H1 (cell line): ENCODE measurements around the gene CDH12. TPM values are rescaled to one million over a fixed set of nuclear protein-coding genes. Genes with fewer than 3 reads are reported as not detected.

Experiments used
- CTCF ChIA-PET: fragments of 300-600 bp; sonication (Branson Sonifier 250); formaldehyde crosslinking; loops from one replicate; lab custom pipeline; 2021; ENCODE audit not compliant: partially characterized antibody; lab: Charles Lee
- POLR2A ChIA-PET: fragments of 300-600 bp; sonication (Branson Sonifier 250); formaldehyde crosslinking; loops from one replicate; lab custom pipeline; 2021; ENCODE audit warnings: inconsistent platforms; ENCODE audit not compliant: partially characterized antibody; lab: Charles Lee
- DNase-seq, 2 experiments: peaks; one replicate each; pipeline versions ENCODE4 v3.0.0 to v3.0.0-alpha.2; 2010 to 2022; ENCODE audit warnings: low spot score in 2 of 2, low read depth in 1 of 2, mixed read lengths in 1 of 2
- FAIRE-seq: peaks from 2 replicates; lab custom pipeline; 2011; peaks lifted over from hg19 to GRCh38; lab: Jason Lieb, UNC
- H2AFZ ChIP-seq: 2 replicates; pipeline ENCODE4 v1.8.1; 2012; ENCODE audit warnings: low read length, inconsistent platforms
- H2AK5ac ChIP-seq: 2 replicates; pipeline ENCODE4 v1.6.1; 2013; ENCODE audit warnings: low read depth, low read length
- H2BK120ac ChIP-seq: replicated peaks from 2 replicates; pipeline ENCODE3; 2013; ENCODE audit warnings: low read depth, low read length, inconsistent platforms
- H2BK12ac ChIP-seq: 2 replicates; pipeline ENCODE4 v1.6.1; 2013; ENCODE audit warnings: low read depth, low read length
- H2BK15ac ChIP-seq: 2 replicates; pipeline ENCODE4 v1.6.1; 2013; ENCODE audit warnings: low read length
- H2BK20ac ChIP-seq: 2 replicates; pipeline ENCODE4 v1.6.1; 2013; ENCODE audit warnings: low read length
- H2BK5ac ChIP-seq: 2 replicates; pipeline ENCODE4 v1.6.1; 2013; ENCODE audit warnings: low read depth, low read length
- H3K14ac ChIP-seq: 2 replicates; pipeline ENCODE4 v1.6.1; 2013; ENCODE audit warnings: inconsistent platforms; ENCODE audit not compliant: insufficient read length
- H3K18ac ChIP-seq: 2 replicates; pipeline ENCODE4 v1.6.1; 2013; ENCODE audit warnings: low read length; ENCODE audit errors: extremely low read depth
- H3K23ac ChIP-seq: 2 replicates; pipeline ENCODE4 v1.6.1; 2013; ENCODE audit warnings: inconsistent platforms; ENCODE audit not compliant: insufficient read length
- H3K23me2 ChIP-seq: 2 replicates; pipeline ENCODE4 v1.6.1; 2013; ENCODE audit warnings: low read depth, low read length
- H3K27ac ChIP-seq: 2 replicates; pipeline ENCODE4 v1.6.1; 2011; ENCODE audit warnings: low read depth, low read length, inconsistent platforms
- H3K27me3 ChIP-seq, 4 experiments: replicated peaks in 1 of 4; 1 replicate in 1 of 4; 2 replicates in 3 of 4; pipeline versions ENCODE4 v1.6.1 to v1.8.1; 2011 to 2013; ENCODE audit warnings: low read length in 3 of 4, mild to moderate bottlenecking in 3 of 4, inconsistent platforms in 2 of 4, mixed read lengths in 2 of 4, moderate library complexity in 1 of 4; ENCODE audit not compliant: control insufficient read depth in 3 of 4, insufficient read depth in 3 of 4; ENCODE audit errors: extremely low read depth in 1 of 4
- H3K36me3 ChIP-seq, 4 experiments: 2 replicates each; pipeline versions ENCODE4 v1.6.1 to v1.8.1; 2011 to 2013; ENCODE audit warnings: mild to moderate bottlenecking in 4 of 4, low read length in 3 of 4, moderate library complexity in 2 of 4, control low read depth in 1 of 4, inconsistent platforms in 1 of 4; ENCODE audit not compliant: insufficient read depth in 4 of 4, control insufficient read depth in 2 of 4
- H3K4ac ChIP-seq: replicated peaks from 2 replicates; pipeline ENCODE3; 2013; ENCODE audit warnings: low read length, low read depth, mixed read lengths, inconsistent platforms; ENCODE audit not compliant: insufficient read length
- H3K4me1 ChIP-seq, 4 experiments: replicated peaks in 1 of 4; 1 replicate in 1 of 4; 2 replicates in 3 of 4; pipeline versions ENCODE4 v1.6.1 to v1.8.1; 2011 to 2013; ENCODE audit warnings: low read length in 3 of 4, inconsistent platforms in 2 of 4, mixed read lengths in 1 of 4; ENCODE audit not compliant: insufficient read depth in 4 of 4, control insufficient read depth in 3 of 4
- H3K4me2 ChIP-seq, 2 experiments: 2 replicates each; pipeline versions ENCODE4 v1.6.1 to v1.8.1; 2011 to 2013; ENCODE audit warnings: low read depth in 2 of 2, low read length in 2 of 2, control low read depth in 1 of 2, inconsistent platforms in 1 of 2, mild to moderate bottlenecking in 1 of 2; ENCODE audit not compliant: insufficient read depth in 1 of 2
- H3K4me3 ChIP-seq, 4 experiments: fragments of 200-600, 300-600 bp in 1 of 4; sonication (generic), shearing (Covaris generic), sonication (Bioruptor Twin) in 1 of 4; 2 replicates each; pipeline versions ENCODE4 v1.5.1 to v1.8.1; 2011 to 2016; ENCODE audit warnings: low read length in 4 of 4, low read depth in 3 of 4, control low read depth in 2 of 4, inconsistent platforms in 2 of 4, mild to moderate bottlenecking in 2 of 4, mixed read lengths in 1 of 4, moderate library complexity in 1 of 4; ENCODE audit not compliant: insufficient read depth in 2 of 4; ENCODE audit errors: extremely low read depth in 1 of 4
- H3K56ac ChIP-seq: replicated peaks from 2 replicates; pipeline ENCODE3; 2013; ENCODE audit warnings: low read depth, mild to moderate bottlenecking, mixed read lengths, low read length, inconsistent platforms; ENCODE audit not compliant: insufficient read length
- H3K79me1 ChIP-seq: 2 replicates; pipeline ENCODE4 v1.6.1; 2013; ENCODE audit warnings: low read depth, low read length, control low read depth
- H3K79me2 ChIP-seq, 2 experiments: 2 replicates each; pipeline versions ENCODE4 v1.6.1 to v1.8.1; 2012 to 2013; ENCODE audit warnings: low read length in 2 of 2, mild to moderate bottlenecking in 2 of 2, inconsistent platforms in 1 of 2; ENCODE audit not compliant: insufficient read depth in 2 of 2, control insufficient read depth in 1 of 2
- H3K9ac ChIP-seq, 4 experiments: replicated peaks in 1 of 4; 1 replicate in 1 of 4; 2 replicates in 3 of 4; pipeline versions ENCODE4 v1.6.1 to v1.8.1; 2011 to 2013; ENCODE audit warnings: low read depth in 3 of 4, low read length in 3 of 4, control low read depth in 2 of 4, mild to moderate bottlenecking in 2 of 4, moderate library complexity in 2 of 4, inconsistent platforms in 1 of 4; ENCODE audit errors: extremely low read depth in 1 of 4
- H3K9me3 ChIP-seq, 2 experiments: 2 replicates each; pipeline versions ENCODE4 v1.6.1 to v1.8.1; 2012 to 2013; ENCODE audit warnings: mild to moderate bottlenecking in 2 of 2, moderate library complexity in 2 of 2, control low read depth in 1 of 2, inconsistent platforms in 1 of 2, low read depth in 1 of 2, low read length in 1 of 2, mixed read lengths in 1 of 2; ENCODE audit not compliant: insufficient read depth in 2 of 2
- H4K20me1 ChIP-seq, 2 experiments: replicated peaks in 1 of 2; 2 replicates each; pipeline versions ENCODE3 to v1.8.1; 2011 to 2013; ENCODE audit warnings: inconsistent platforms in 2 of 2, low read length in 2 of 2, mild to moderate bottlenecking in 1 of 2; ENCODE audit not compliant: insufficient read depth in 2 of 2, control insufficient read depth in 1 of 2
- H4K5ac ChIP-seq: 2 replicates; pipeline ENCODE4 v1.6.1; 2013; ENCODE audit warnings: low read length, low read depth, mixed read lengths, inconsistent platforms; ENCODE audit not compliant: insufficient read length
- H4K8ac ChIP-seq: 2 replicates; pipeline ENCODE4 v1.8.0; 2013; ENCODE audit warnings: mild to moderate bottlenecking, moderate library complexity, low read length, inconsistent platforms; ENCODE audit not compliant: insufficient read depth; ENCODE audit errors: extremely low read depth
- H4K91ac ChIP-seq: replicated peaks from 2 replicates; pipeline ENCODE3; 2013; ENCODE audit warnings: low read length, mixed read lengths, inconsistent platforms; ENCODE audit not compliant: insufficient read length
- ASH2L ChIP-seq: fragments of 200-600, 300-600 bp; sonication (generic); IDR thresholded peaks from one replicate; pipeline ENCODE4 v1.7.1; 2017; ENCODE audit warnings: low read length
- BRCA1 ChIP-seq: IDR thresholded peaks from 2 replicates; pipeline ENCODE4 v1.6.1; 2012; ENCODE audit warnings: low read depth, low read length, improper control_type of control experiment
- CBX5 ChIP-seq: fragments of 300-800, 300-1000 bp; sonication (generic); IDR thresholded peaks from 2 replicates; pipeline ENCODE4 v1.7.1; 2016; ENCODE audit warnings: antibody characterized with exemption, low read length, low read depth
- CEBPB ChIP-seq: IDR thresholded peaks from 2 replicates; pipeline ENCODE4 v1.6.1; 2012; ENCODE audit warnings: low read depth, low read length
- CHD1 ChIP-seq: IDR thresholded peaks from 2 replicates; pipeline ENCODE4 v1.6.1; 2012; ENCODE audit warnings: low read depth, low read length, improper control_type of control experiment
- CHD2 ChIP-seq: IDR thresholded peaks from 2 replicates; pipeline ENCODE4 v1.6.1; 2012; ENCODE audit warnings: low read length, improper control_type of control experiment
- EZH2 ChIP-seq: fragments of 200-600 bp; sonication (generic); IDR thresholded peaks from 2 replicates; pipeline ENCODE4 v1.7.1; 2012; ENCODE audit warnings: low read depth, mild to moderate bottlenecking, moderate library complexity, low read length, inconsistent platforms; ENCODE audit not compliant: severe bottlenecking
- GABPA ChIP-seq: IDR thresholded peaks from 2 replicates; pipeline ENCODE4 v1.6.1; 2011; ENCODE audit warnings: mild to moderate bottlenecking, low read length, moderate library complexity, borderline replicate concordance; ENCODE audit not compliant: insufficient read depth
- KDM5A ChIP-seq: fragments of 200-600 bp; IDR thresholded peaks from 2 replicates; pipeline ENCODE4 v1.7.1; 2012; ENCODE audit warnings: mild to moderate bottlenecking, low read length, inconsistent platforms, mixed read lengths
- SP1 ChIP-seq: IDR thresholded peaks from 2 replicates; pipeline ENCODE4 v1.6.1; 2011; ENCODE audit warnings: low read depth, low read length
- TBP ChIP-seq: IDR thresholded peaks from 2 replicates; pipeline ENCODE4 v1.6.1; 2011; ENCODE audit warnings: low read depth, low read length, improper control_type of control experiment
- TCF12 ChIP-seq: IDR thresholded peaks from 2 replicates; pipeline ENCODE4 v1.6.1; 2011; ENCODE audit warnings: low read depth, mild to moderate bottlenecking, low read length
- TEAD4 ChIP-seq: IDR thresholded peaks from 2 replicates; pipeline ENCODE4 v1.6.1; 2012; ENCODE audit warnings: low read depth, low read length, inconsistent platforms, mixed read lengths
- ZNF274 ChIP-seq: IDR thresholded peaks from 2 replicates; pipeline ENCODE4 v1.7.0; 2012; ENCODE audit warnings: low read length, borderline replicate concordance; ENCODE audit errors: extremely low read depth
- WGBS, 2 experiments: shearing (Covaris generic) in 1 of 2; methylation state at CpG; one replicate each; pipeline versions ENCODE4 v1.1.6 to v1.1.7; 2013 to 2015; ENCODE audit warnings: low lambda C conversion rate in 2 of 2, mixed read lengths in 2 of 2, inconsistent platforms in 1 of 2, low coverage in 1 of 2, missing lambda C conversion rate in 1 of 2; ENCODE audit not compliant: insufficient replicate concordance in 2 of 2, insufficient coverage in 1 of 2, insufficient read length in 1 of 2; ENCODE audit errors: extremely low coverage in 1 of 2, missing lambda C conversion rate in 1 of 2; 5-methylcytosine and 5-hydroxymethylcytosine counted together
- polyA plus RNA-seq, 7 experiments: library from polyadenylated mRNA; depleted of rRNA in 3 of 7; stranded (reverse) in 5 of 7; unstranded in 2 of 7; fragments of >200 nt in 5 of 7; fragments of 200-250 nt in 2 of 7; gene quantifications; 1 replicate in 5 of 7; 2 replicates in 1 of 7; 4 replicates in 1 of 7; pipeline versions ENCODE4 v1.2.1 to v1.2.3, GENCODE V29; 2011 to 2013; ENCODE audit warnings: missing spikeins in 2 of 7, mixed read lengths in 2 of 7
- total RNA-seq: library from RNA; stranded (reverse); fragmentation: NEBNext Ultra II Directional; extraction: Animal tissue kit (Norgen Biotek cat#: 25700); gene quantifications from 2 replicates; pipeline ENCODE4 v1.2.1, GENCODE V29; 2021
- TF ChIP-seq, protein P1 (sequence below): IDR thresholded peaks from 2 replicates; pipeline ENCODE4 v1.6.1; 2012; ENCODE audit warnings: inconsistent platforms

Gene CDH12
- total and polyA plus RNA-seq, 2 of the 8 experiments (the other 6 are each of a cell fraction or from before 2014, with no cell fraction given) = 0.03 TPM; not detected in 1

GRCh38 chr5:22590677-22591268 lies 262.4 kb downstream of the CDH12 start:
- Histone ChIP-seq H3K79me2 (no peaks in the 10 kb centered on the region), H2BK120ac (no peak overlapping the region), H2BK5ac (no peak overlapping the region), H4K5ac (no peak overlapping the region), H4K91ac (no peak overlapping the region), H2BK12ac (no peak overlapping the region), H3K36me3 (no peaks in the 10 kb centered on the region), H3K4ac (no peak overlapping the region), H2BK20ac (no peak overlapping the region), H3K23me2 (no peaks in the 10 kb centered on the region), H2AFZ (no peak overlapping the region), H3K4me3 (no peak overlapping the region), H3K27me3 (no peaks in the 10 kb centered on the region), H3K18ac (no peak overlapping the region), H3K14ac (no peak overlapping the region), H4K20me1 (no peaks in the 10 kb centered on the region), H2AK5ac (no peak overlapping the region), H3K4me1 (no peaks in the 10 kb centered on the region), H3K9me3 (no peaks in the 10 kb centered on the region), H3K4me2 (no peak overlapping the region), H3K27ac (no peak overlapping the region), H3K23ac (no peak overlapping the region), H3K56ac (no peak overlapping the region), H2BK15ac (no peak overlapping the region), H3K9ac (no peak overlapping the region), H4K8ac (no peak overlapping the region), H3K79me1 (no peaks in the 10 kb centered on the region)
- CTCF ChIA-PET = no interaction called here
- TF ChIP-seq EZH2 = no peak
- TF ChIP-seq ZNF274 = no peak
- TF ChIP-seq TBP = no peak
- TF ChIP-seq SP1 = no peak
- TF ChIP-seq TEAD4 = no peak
- TF ChIP-seq, protein P1, sequence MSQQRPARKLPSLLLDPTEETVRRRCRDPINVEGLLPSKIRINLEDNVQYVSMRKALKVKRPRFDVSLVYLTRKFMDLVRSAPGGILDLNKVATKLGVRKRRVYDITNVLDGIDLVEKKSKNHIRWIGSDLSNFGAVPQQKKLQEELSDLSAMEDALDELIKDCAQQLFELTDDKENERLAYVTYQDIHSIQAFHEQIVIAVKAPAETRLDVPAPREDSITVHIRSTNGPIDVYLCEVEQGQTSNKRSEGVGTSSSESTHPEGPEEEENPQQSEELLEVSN = no peak
- TF ChIP-seq CHD1 = no peak
- no peak for TF ChIP-seq TCF12
- TF ChIP-seq GABPA = no peak
- no peak for TF ChIP-seq ASH2L
- no peak for TF ChIP-seq KDM5A
- no peak for TF ChIP-seq CHD2
- TF ChIP-seq CEBPB = no peak
- TF ChIP-seq CBX5 = no peak
- no peak for TF ChIP-seq BRCA1
- no peak for FAIRE-seq
- POLR2A ChIA-PET = no interaction called here
- 86% methylated on average over 4 of the region's 4 CpGs; no CpG with 5 or more reads in 1 of the 2 experiments for WGBS, 2 experiments
- no peak for DNase-seq
